Limb (tissue), 2 donors: ENCODE results near the gene OR2A25.

Source experiments
- DNase-seq, 2 donors: peaks; one replicate each; pipeline ENCODE4 v3.0.0-alpha.2; 2016; ENCODE audit errors: extremely low spot score in 2 of 2

The OR2A25 gene

DNA sequence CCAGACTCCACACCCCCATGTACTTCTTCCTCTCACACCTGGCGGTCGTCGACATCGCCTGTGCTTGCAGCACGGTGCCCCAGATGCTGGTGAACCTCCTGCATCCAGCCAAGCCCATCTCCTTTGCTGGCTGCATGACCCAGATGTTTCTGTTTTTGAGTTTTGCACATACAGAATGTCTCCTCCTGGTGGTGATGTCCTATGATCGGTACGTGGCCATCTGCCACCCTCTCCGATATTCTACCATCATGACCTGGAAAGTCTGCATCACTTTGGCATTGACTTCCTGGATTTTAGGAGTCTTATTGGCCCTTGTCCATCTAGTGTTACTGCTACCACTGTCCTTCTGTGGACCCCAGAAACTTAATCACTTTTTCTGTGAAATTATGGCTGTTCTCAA, 4.8 kb downstream of the OR2A25 start:
- no peak for DNase-seq

DNA sequence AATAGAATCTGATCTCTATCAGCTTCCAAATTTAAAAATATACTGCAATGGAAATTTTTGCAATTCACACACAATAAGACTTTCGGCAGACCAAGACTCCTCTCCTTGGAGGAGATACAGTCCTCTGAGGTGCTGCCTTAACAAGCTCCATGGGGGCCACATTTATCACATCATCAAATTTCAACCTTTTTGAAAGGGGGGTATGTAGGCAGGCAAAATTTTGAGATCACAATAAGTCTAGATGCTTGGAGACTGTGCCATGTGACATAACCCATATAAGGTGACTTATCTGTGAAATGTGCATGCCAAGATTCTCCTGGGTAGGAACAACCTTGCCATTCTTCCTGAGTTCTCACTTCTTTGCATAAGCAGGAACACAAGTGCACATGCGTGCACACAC, 16.4 kb downstream of the OR2A25 start, which contains the start of gene OR2A12:
Gene OR2A12 (plus strand): TSS at position 301 of the 400 bp plus-strand sequence. CDS start 8,830 bp downstream, outside the sequence.
- no peak for DNase-seq

DNA sequence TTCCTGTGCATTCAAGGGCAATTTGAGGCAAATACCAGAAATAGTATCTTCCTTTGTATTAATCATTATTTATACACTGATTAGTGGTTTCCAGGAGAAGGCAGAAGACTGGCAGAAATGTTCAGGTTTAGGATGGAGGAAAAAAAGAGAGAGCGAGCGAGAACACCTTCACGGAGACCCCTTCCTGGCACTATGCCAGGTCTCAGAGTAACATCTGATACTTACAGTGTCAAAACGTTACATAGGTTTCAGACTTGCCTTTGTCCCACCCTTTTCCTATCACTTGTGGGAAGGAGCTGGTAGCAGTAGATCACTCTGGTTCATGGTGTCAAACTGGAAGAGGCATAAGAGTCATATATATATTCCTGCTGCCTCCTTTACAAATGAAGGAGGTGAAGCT, 17.1 kb downstream of the OR2A25 start:
- no peak for DNase-seq

DNA sequence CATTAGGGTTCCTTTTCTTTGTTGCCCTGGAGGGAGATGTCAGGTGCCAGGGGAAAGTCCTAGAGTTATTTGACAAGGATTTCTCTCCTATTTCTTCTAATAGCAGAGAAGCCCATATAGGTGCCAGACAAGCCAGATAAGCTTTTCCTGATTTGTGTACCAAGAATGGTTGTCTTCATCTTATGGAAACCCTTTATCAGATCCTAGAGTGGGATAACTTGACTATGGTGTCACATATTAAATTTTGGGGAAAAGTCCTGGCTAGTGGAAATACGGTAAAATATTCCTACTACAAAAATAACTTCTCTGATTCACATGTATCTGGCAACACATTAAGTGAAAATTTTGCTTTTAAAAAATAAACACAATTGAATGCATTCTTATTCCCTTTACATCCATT, 17.6 kb downstream of the OR2A25 start:
- DNase-seq: no peak

DNA sequence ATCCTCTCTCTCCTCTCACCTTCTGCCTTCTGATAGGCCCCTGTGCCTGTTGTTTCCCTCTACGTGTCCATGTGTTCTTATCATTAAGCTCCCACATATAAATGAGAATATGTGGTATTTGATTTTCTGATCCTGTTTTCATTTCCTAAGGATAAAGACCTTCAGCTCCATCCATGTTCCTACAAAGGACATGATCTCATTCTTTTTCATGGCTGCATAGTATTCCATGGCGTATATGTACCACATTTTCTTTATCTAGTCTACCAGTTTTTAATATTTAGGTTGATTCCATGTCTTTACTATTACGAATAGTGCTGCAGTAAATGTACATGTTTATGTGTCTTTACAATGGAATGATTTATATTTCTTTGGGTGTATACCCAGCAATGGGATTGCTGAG, 21.1 kb downstream of the OR2A25 start:
- no peak for DNase-seq

DNA sequence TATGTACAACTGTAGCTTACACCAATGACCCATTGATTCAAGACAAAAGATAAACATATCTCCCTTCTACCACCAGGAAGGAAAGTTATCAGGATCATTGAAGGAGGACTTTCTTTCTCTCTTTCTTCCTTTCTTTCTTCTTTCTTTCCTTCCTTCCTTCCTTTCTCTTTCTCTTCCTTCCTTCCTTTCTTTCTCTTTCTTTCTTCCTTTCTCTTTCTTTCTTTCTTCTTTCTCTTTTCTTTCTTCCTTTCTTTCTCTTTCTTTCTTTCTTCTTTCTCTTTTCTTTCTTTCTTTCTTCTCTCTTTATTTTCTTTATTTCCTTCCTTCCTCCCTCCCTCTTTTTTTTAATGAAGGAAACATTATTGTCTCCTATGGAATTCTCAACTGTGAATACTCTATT, 29.2 kb downstream of the OR2A25 start:
- DNase-seq: no peak

DNA sequence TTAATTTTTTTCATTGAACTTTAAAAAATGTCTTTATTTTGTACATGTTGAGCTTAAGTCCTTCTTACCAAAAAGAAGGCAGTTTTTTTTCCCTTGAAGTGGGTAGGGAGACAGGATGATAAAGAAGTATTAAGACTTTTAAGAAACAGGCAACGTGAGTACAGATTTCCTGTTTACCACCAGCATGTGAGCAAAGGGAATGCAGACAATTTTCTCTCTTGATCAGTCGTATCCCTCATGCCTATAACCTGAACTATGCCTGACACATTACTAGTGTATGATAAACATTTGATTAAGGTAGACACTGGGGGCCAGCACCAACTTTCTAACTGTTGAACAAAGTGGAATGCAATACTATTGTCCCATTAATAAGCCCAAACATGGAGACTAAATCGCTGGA, 31.0 kb downstream of the OR2A25 start:
- no peak for DNase-seq

DNA sequence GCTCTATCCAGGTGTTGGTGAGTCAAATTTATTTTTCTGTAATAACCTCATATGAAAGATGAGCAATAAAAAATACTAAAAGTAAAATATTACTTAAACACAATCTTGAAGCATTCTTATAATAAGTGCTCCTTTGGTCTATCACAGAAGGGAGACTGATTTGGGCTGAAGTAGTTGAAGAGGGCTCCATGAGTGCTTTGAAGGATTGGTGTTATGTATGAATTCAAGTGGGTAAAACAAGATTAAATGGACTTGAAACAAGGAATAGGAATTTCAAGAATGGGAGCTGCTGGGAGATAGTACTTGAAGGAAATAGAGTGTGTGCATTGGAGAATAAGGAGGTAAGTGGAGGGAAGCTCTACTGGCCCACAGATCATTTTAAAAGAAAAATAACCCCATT, 32.4 kb downstream of the OR2A25 start:
- DNase-seq: no peak

DNA sequence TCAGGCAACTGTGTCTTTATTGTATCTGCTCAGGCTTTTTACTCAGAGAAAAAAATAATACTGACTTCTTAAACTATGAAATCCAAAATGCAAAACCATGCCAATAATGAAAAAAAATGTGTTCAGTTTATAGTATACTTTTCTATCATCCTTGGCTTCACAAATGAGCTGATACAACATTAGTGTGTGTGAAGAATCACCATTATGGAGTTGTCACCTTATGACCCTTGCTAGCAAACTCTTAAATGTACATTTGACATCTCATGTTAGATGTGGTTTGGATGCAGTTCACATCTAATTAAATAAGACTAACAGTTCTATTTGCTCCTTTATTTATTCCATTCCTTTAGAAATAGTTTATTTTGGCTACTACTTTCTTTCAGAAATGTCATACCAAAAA, 35.6 kb downstream of the OR2A25 start:
- DNase-seq: no peak

DNA sequence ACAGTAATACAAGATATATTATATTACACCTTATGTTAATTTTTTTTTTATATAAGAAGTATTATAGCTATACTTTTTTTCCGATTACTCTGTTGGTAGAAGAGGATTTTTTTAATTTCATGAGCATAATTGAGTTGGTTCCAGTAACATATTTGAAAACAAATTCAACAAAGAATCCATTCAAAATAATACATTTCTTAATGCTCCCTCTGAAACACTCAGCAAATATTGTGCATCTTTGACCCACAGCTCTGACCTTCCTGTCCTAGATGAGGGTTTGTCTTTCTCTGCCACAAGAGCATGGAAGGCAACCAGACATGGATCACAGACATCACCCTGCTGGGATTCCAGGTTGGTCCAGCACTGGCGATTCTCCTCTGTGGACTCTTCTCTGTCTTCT, 39.7 kb downstream of the OR2A25 start, which contains the start of gene OR2A2:
Gene OR2A2 (plus strand): TSS at position 301 of the 400 bp plus-strand sequence. CDS start 0 bp downstream, at position 301.
- DNase-seq: no peak

DNA sequence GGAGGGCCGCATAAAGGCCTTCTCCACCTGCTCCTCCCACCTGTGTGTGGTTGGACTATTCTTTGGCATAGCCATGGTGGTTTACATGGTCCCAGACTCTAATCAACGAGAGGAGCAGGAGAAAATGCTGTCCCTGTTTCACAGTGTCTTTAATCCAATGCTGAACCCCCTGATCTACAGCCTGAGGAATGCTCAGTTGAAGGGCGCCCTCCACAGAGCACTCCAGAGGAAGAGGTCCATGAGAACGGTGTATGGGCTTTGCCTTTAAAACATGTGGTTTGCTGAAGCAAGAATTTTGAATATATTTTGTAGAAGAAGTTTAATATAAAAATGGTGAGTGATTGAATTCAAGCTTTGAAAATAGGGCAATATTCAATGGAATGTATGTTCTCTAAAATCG, 40.7 kb downstream of the OR2A25 start:
- no peak for DNase-seq

DNA sequence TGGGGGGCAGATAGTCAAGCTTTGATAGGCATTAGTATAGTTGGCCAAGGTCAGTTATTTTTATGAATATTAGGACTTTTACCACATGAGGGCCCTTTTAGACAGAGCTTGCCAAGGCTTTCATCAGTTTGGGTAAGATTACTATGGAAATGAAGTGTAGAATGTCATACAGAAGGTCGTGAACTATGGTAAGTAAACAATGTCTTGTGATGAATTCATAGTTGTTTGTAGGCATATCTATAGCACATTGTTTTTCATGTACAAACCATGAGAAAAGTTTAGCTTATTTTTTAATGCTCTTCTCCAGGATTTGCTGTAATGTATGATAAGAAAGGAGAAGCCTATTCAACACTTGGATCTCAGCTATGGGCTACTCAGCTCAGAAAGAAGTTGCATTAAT, 44.0 kb downstream of the OR2A25 start:
- no peak for DNase-seq

DNA sequence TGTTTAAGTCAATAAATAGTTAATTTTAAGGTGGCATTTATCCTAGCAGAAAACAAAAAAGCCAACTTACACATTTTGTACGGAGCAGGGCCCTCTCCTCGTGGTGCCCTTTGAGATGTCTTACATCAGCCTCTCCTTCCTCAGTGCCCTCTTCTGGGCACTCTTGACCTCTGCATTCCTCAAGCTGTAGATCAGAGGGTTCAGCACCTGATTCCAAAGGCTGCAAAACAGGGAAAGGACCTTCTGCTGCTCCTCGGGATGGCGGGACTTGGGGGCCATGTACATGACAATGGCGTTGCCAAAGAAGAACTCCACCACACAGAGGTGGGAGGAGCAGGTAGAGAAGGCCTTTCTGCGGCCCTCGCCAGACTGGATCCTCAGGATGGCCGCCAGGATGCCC, 48.7 kb downstream of the OR2A25 start:
- DNase-seq: no peak

DNA sequence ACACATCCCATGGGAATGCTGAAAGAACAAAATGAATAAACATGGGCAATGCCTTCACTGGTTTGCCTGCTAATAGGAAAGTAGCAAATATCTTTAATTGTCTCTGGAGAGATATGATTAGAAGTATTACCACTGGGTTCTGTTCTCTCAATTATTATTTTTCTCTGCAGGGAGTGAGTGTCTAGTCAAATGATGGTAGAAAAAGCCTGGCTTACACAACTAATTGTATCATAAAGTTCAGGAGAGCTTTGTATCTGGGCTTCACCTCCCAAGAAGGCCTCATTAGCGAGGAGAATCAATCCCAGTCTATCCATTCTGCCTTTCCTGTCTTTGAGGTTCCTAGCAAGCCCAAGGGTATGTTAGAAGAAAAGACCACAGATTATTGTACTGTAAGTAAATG, 53.3 kb downstream of the OR2A25 start, which contains the start of gene OR2A14:
Gene OR2A14 (plus strand): TSS at position 301 of the 400 bp plus-strand sequence. CDS start 5,937 bp downstream, outside the sequence.
- no peak for DNase-seq
